RWPE1 (cell line): ENCODE results near the gene TGIF2.

ENCODE experiments used
- CTCF ChIA-PET: fragments of 350-600 bp; sonication (Branson Sonifier 250); formaldehyde crosslinking; extraction: SDS; loops from one replicate; lab custom pipeline; 2021; lab: Yijun Ruan, JAX
- POLR2A ChIA-PET: fragments of 400-600 bp; formaldehyde crosslinking; extraction: SDS; loops from one replicate; lab custom pipeline; 2020; ENCODE audit warnings: antibody characterized with exemption; ENCODE audit not compliant: low non-redundant PET; lab: Yijun Ruan, JAX
- DNase-seq: peaks from one replicate; pipeline ENCODE4 v3.0.0; 2012; ENCODE audit warnings: low spot score
- H3K27ac ChIP-seq: fragments of 450-650 bp; 2 replicates; pipeline ENCODE4 v1.5.1; 2017
- TF ChIP-seq, protein P1 (sequence below): fragments of 450-650 bp; conservative IDR thresholded peaks from 2 replicates; pipeline ENCODE4 v1.5.1; 2017; ENCODE audit warnings: low read depth, mild to moderate bottlenecking

TGIF2 gene

DNA sequence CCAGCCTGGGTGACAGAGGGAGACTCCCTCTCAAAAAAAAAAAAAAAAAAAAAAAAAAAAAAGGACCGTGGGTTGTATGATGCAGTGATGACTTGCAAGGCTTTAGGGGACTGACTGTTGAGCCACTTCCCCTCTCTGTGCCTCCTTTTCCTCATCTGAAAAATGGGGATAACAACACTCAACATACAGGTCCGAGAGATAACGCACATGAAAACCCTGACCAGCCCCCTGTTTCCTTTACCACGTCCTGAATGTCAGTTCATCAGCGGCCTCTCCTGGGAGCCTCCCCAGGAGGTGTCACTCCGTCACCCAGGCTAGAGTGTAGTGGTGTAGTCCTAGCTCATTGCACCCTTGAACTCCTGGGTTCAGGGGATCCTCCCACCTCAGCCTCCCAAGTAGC, 68.7 kb downstream of the TGIF2 start:
- no peak for DNase-seq
- no peak overlapping the region for H3K27ac ChIP-seq
- TF ChIP-seq, protein P1, sequence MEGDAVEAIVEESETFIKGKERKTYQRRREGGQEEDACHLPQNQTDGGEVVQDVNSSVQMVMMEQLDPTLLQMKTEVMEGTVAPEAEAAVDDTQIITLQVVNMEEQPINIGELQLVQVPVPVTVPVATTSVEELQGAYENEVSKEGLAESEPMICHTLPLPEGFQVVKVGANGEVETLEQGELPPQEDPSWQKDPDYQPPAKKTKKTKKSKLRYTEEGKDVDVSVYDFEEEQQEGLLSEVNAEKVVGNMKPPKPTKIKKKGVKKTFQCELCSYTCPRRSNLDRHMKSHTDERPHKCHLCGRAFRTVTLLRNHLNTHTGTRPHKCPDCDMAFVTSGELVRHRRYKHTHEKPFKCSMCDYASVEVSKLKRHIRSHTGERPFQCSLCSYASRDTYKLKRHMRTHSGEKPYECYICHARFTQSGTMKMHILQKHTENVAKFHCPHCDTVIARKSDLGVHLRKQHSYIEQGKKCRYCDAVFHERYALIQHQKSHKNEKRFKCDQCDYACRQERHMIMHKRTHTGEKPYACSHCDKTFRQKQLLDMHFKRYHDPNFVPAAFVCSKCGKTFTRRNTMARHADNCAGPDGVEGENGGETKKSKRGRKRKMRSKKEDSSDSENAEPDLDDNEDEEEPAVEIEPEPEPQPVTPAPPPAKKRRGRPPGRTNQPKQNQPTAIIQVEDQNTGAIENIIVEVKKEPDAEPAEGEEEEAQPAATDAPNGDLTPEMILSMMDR = no peak
- POLR2A ChIA-PET = no interaction called here
- CTCF ChIA-PET = no interaction called here
